Neural cell (in vitro differentiated cells): ENCODE data around the gene ELP4.

Experiments
- EP300 ChIP-seq: fragments of 450-650 bp; conservative IDR thresholded peaks from 2 replicates; pipeline ENCODE4 v1.6.1; 2014; ENCODE audit warnings: antibody characterized with exemption, mild to moderate bottlenecking, moderate library complexity; ENCODE audit not compliant: poor library complexity, severe bottlenecking
- TF ChIP-seq, protein P1 (sequence below): fragments of 450-650 bp; IDR thresholded peaks from 2 replicates; pipeline ENCODE4 v1.5.1; 2014; ENCODE audit warnings: antibody characterized with exemption, mild to moderate bottlenecking, moderate library complexity; ENCODE audit not compliant: poor library complexity, severe bottlenecking

DNA sequence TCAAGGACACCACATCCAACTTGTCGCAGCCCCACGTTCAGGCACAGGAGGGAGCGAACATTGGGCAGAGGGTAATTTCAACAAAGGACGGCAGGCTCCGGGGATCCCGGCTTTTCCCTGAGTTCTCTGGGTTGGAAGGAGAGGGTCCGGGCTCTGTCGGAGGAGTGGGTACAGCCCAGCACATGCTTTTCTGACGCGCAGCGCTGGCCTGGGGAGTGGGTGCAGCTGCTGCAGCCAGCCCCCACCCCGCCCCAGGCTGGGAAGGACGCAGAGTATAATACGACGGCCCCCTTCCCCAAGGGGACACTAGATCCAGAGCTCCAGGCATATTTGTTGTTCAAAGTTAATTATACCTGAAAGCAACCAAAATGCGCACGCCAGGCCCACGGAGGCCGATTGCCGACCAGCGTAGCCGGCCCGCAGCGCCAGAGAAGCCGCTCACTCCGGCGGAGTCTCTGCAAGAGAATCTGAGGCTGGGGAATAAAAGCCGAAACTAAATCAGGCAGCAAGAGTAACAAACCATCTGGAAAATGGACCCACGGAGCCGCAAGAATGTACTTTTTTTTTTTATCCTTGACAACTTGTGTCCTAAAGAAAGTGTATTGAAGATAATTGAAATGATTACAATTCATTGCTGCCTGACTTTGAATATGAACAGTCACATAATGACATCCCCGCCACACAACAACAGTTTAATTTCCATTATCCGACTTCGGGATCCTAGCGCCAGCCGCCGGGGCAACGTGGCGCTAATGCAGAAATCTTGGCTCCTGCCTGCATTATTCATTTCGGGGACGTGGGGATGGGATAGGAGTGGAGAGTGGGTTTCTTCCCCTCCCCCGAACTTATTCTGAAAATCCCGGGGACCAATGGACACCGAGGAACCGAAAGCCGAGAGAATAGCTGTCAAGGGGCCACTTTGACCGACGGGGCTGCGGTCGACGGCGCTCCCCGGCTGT, 315.6 kb downstream of the ELP4 start:
- TF ChIP-seq, protein P1, sequence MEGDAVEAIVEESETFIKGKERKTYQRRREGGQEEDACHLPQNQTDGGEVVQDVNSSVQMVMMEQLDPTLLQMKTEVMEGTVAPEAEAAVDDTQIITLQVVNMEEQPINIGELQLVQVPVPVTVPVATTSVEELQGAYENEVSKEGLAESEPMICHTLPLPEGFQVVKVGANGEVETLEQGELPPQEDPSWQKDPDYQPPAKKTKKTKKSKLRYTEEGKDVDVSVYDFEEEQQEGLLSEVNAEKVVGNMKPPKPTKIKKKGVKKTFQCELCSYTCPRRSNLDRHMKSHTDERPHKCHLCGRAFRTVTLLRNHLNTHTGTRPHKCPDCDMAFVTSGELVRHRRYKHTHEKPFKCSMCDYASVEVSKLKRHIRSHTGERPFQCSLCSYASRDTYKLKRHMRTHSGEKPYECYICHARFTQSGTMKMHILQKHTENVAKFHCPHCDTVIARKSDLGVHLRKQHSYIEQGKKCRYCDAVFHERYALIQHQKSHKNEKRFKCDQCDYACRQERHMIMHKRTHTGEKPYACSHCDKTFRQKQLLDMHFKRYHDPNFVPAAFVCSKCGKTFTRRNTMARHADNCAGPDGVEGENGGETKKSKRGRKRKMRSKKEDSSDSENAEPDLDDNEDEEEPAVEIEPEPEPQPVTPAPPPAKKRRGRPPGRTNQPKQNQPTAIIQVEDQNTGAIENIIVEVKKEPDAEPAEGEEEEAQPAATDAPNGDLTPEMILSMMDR: no peak
- TF ChIP-seq EP300: no peak
